ENCODE data around the gene MAP3K5. TPM values are rescaled to one million over a fixed set of nuclear protein-coding genes. Genes with fewer than 3 reads are reported as not detected.

The MAP3K5 gene
- total and polyA plus RNA-seq, 4 experiments from 2014 or later: 7.3 to 31.7 (median 28.8) TPM

- DNase-seq: peak in 1 of 5 donors; percentile 36
- Mint-ChIP-seq H3K4me1 (peaks cover 11 to 14% (median 11%) of the 10 kb centered on the region in 4 donors), H3K27me3 (peaks cover 0 to 5% of the 10 kb centered on the region in 2 donors), H3K27ac (peak overlapping the region in 1 of 7 donors; percentile 81), H3K9me3 (no peaks in the 10 kb centered on the region), H3K36me3 (no peaks in the 10 kb centered on the region), H3K4me3 (peak overlapping the region in 2 of 8 donors; percentile 1 to 32)
- Histone ChIP-seq H3K27ac (ENCODE audit: low read depth, low read length) (no peak overlapping the region), H3K27me3 (ENCODE audit: insufficient read depth, low read length) (no peaks in the 10 kb centered on the region), H3K4me1 (ENCODE audit: insufficient read depth, low read length) (peaks cover 6% of the 10 kb centered on the region), H3K4me3 (ENCODE audit: low read length in 2 of 2) (no peak overlapping the region), H3K36me3 (ENCODE audit: insufficient read depth, low read length) (no peaks in the 10 kb centered on the region), H3K9me3 (ENCODE audit: control insufficient read depth in 1 of 2, low read length in 2 of 2) (no peaks in the 10 kb centered on the region)
- intact Hi-C loops (cut with micrococcal nuclease): no loop called here
- ChIA-PET POLR2A (ENCODE audit: partially characterized antibody) (no interaction called here), CTCF (ENCODE audit: partially characterized antibody) (no interaction called here)
Measured at GRCh38 chr6:136510299-136510698, 282.0 kb downstream of the MAP3K5 start.

DNA sequence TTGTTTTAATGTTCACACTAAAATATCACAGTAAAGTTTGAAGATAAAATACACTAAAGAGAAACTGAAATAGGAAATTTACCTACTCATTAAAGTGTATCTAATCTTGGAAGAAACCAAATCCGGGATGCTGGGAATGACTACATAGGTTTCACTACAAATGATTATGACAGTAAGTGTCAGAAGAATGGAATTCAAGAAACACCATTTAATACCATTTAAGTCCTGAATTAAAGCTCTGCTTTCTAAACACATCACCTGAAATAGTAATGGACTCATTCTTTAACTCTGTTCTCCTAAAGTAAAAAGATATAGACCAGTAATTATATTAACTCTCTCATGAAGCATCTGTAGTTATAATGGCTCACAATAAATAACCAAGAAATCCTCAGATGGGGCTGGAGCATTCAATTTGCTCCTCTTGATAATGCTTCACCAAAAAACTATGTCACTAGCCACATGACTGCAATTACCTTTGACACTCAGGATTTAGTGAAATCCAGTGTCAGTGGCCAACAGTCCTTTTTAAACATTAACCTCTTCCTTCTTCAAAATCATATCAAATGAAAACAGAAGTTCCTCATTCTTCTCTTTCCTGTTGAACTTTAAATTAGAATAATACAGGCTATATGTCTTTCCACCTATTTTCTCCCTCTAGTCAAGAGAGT, 283.4 kb downstream of the MAP3K5 start:
- peaks cover 6% of the 10 kb centered on the region for H3K4me1 ChIP-seq (ENCODE audit: insufficient read depth, low read length)
- ChIA-PET POLR2A (ENCODE audit: partially characterized antibody) (no interaction called here), CTCF (ENCODE audit: partially characterized antibody) (no interaction called here)
- no peak overlapping the region for H3K4me3 Mint-ChIP-seq
- H3K27ac Mint-ChIP-seq: no peak overlapping the region
- H3K4me1 Mint-ChIP-seq: peaks cover 11 to 14% (median 11%) of the 10 kb centered on the region in 4 donors
- no peak overlapping the region for H3K27ac ChIP-seq (ENCODE audit: low read depth, low read length)
- H3K4me3 ChIP-seq (ENCODE audit: low read length in 2 of 2): no peak overlapping the region
- no peaks in the 10 kb centered on the region for H3K27me3 Mint-ChIP-seq
- no peaks in the 10 kb centered on the region for H3K36me3 ChIP-seq (ENCODE audit: insufficient read depth, low read length)
- H3K27me3 ChIP-seq (ENCODE audit: insufficient read depth, low read length): no peaks in the 10 kb centered on the region
- intact Hi-C loops (cut with micrococcal nuclease): no loop called here
- no peaks in the 10 kb centered on the region for H3K36me3 Mint-ChIP-seq
- H3K9me3 ChIP-seq (ENCODE audit: control insufficient read depth in 1 of 2, low read length in 2 of 2): no peaks in the 10 kb centered on the region
- no peaks in the 10 kb centered on the region for H3K9me3 Mint-ChIP-seq
- no peak for DNase-seq

Other genes with a start within 250 kb of the MAP3K5 start
- gene MAP7, start 242.1 kb downstream of the MAP3K5 start, total RNA-seq: under 1 TPM; 0.55 to 0.69 TPM
- 1 to 10 TPM in 1 of 2 donors, under 1 TPM in 1; 0.60 to 1.5 TPM for gene MAP7, start 242.1 kb downstream of the MAP3K5 start, polyA plus RNA-seq
- gene PEX7, start 30.1 kb upstream of the MAP3K5 start, total RNA-seq: 1 to 10 TPM; 4.4 to 5.8 TPM
- 1 to 10 TPM; 4.5 to 7.2 TPM for gene PEX7, start 30.1 kb upstream of the MAP3K5 start, polyA plus RNA-seq
- gene SLC35D3, start 129.8 kb upstream of the MAP3K5 start, total RNA-seq: not detected
- not detected for gene SLC35D3, start 129.8 kb upstream of the MAP3K5 start, polyA plus RNA-seq